GM19240 (cell line): ENCODE results near the gene TIMELESS.
"Not testable (repeated sequence)": the region's sequence is repeated elsewhere in the genome, so short reads cannot be mapped to it uniquely, and the experiment has no call there.

ENCODE experiments used
- DNase-seq: peaks from one replicate; pipeline ENCODE4 v3.0.0; 2011; ENCODE audit warnings: low spot score; ENCODE audit not compliant: insufficient read length

The TIMELESS gene

DNA sequence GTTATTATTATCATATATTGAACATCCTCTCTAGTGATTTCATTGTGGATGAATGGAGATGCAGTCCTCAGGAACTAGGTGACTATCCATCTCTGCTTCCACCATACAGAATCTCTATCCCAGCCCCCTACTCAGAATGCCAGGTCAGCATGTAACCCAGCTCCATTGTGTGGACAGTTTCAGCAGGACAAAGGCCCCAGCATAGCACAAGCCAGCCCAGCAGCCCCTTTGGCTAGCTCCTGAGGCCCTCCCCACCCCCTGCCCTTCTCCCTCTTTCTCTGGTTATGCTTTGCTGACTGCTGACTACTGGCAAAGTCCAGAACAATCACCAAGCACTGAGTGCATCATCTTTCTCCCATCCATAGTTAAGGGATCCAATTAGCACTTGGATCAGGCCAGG, 13.3 kb upstream of the TIMELESS start:
- DNase-seq, result no peak

DNA sequence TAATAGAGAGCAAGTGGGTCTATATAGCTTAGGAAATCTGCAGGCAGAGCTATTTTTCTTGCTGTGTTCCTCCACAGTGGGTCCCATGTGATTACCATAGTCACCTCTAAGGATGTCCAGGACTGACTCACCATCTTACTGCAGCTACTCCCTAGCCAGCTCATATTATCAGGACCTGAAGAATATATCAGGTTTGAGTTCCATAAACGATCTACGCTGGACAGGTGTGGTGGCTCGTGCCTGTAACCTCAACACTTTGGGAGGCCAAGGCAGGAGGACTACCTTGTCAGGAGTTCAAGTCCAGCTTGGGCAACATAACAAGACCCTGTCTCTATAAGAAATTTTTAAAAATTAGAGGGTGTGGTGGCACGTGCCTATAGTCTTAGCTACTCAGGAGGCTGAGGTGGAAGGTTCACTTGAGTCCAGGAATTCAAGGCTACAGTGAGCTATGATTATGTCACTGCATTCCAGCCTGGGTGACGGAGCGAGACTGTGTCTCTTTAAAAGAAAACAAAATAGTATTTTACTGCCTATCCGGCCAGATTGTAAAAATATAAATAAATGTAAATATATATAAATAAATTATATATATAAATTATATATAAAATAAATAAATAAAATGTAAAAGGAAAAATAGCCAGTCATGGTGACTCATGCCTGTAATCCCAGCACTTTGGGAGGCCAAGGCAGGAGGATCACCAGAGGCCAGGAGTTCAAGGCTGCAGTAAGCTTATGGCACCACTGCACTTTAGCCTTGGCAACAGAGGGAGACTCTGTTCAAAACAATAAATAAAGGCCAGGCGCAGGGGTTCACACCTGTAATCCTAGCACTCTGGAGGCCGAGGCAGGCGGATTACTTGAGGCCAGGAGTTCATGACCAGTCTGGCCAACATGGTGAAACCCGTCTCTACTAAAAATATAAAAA, 12.3 kb upstream of the TIMELESS start:
- DNase-seq, result no peak

DNA sequence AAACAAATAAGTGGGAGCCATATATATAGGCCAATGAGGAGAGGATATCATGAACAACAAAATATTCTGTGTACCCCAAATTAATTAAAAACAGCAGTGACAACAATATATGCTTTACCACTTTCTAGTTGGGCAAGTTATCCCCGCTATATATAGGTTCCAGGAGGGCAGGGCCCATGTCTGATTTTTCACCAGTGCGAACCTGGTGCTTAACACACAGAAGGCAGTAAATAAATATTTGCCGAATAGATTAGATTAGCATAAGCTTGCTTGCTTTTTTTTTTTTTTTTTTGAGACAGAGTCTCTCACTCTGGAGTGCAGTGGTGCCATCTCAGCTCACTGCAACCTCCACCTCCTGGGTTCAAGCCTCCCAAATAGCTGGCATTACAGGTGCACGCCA, 8.6 kb upstream of the TIMELESS start:
- no peak for DNase-seq

DNA sequence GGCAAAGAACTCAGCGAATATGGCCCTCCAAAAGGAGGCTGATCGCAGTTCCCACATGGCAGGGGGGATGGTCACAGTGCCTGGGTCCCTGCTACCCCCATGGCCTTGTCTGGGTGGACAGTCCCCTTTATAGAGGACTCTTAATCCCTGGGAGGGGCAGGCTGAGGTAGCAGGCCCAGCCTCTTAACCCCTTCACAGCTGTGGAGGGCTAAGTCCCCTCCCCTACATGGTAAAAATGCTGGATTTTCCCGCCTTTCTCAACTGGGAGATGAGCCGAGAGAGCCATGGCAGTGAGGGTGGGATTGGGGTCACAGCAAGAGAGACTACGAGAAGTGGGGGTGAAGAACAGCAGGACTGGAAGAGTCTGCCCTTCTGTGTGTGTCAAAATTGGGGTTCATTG, 5.3 kb upstream of the TIMELESS start, which contains the start of gene MIP:
Gene MIP, minus strand, starts transcription at position 101 of the 400 bp plus-strand sequence. Its CDS starts 44 bp downstream, at position 57.
- no peak for DNase-seq

DNA sequence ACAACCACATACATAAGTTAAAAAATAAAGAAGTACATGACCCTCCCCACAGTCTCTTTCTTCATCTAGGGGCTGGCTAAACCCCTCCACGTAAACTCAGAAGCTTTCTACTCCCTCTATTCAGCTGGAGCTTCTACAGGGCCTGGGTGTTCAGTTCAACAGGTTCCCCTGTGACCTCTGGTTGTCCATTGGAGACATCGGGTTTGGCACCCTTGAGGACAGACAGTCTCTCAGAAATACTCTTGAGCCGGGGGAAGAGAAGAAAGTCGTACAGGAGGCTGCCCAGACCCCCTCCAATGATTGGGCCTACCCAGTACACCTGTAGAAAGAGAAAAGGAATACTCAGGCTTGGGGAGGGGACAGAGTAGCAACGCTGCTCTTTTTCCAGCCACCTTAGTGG, 1.9 kb upstream of the TIMELESS start:
- no peak for DNase-seq

DNA sequence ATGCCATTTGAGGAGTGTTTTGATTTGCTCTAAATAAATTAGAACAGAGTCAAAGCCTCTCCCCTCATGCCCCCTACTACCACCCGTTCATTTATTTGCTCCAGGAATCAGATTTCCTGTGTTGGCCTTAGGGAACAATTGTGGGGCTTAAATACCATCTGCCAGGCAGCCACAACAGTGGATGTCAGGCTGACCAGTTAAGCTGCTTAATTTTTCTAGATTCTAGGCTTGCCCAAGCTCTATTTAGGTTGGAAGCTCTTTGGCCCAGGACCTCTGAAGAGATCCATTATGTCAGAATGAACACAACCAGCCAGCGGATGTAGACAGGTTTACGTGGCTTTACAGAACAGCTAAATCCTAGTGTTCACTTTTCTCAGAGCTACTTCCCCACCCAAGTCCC, 1.0 kb upstream of the TIMELESS start:
- DNase-seq, result no peak

DNA sequence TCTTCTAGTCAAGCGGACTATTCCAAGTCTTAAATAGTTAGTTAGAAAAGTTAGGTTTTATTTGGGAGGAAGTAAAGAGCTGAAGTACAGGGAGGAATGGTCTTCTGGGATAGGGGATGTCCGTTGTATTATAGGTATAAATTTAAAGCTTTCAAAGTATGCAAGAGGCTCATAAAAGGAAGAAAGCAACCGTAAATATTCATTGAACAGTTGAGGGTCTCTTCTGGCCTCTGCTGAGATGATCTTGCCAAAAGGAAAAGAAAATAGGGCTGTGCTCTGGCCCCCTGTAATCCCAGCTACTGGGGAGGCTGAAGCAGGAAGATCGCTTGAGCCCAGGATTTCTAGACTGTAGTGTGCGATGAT, 377 bp upstream of the TIMELESS start:
- DNase-seq, result no peak

DNA sequence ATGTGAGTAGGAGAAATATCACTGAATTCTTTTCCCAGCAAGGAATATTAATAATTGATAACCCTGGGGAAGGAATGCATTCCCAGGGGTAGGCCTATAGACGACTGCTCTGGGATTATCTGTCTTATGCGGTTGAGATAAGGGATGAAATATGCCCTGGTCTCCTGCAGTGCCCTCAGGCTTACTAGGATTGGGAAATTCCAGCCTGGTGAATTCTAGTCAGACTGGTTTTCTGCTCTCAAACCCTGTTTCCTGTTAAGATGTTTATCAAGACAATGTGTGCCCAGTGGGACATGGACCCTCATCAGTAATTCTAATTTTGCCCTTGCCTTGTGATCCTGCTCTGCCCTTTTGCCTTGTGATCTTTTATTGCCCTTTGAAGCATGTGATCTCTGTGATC, 6.0 kb downstream of the TIMELESS start:
- not testable (repeated sequence) for DNase-seq

DNA sequence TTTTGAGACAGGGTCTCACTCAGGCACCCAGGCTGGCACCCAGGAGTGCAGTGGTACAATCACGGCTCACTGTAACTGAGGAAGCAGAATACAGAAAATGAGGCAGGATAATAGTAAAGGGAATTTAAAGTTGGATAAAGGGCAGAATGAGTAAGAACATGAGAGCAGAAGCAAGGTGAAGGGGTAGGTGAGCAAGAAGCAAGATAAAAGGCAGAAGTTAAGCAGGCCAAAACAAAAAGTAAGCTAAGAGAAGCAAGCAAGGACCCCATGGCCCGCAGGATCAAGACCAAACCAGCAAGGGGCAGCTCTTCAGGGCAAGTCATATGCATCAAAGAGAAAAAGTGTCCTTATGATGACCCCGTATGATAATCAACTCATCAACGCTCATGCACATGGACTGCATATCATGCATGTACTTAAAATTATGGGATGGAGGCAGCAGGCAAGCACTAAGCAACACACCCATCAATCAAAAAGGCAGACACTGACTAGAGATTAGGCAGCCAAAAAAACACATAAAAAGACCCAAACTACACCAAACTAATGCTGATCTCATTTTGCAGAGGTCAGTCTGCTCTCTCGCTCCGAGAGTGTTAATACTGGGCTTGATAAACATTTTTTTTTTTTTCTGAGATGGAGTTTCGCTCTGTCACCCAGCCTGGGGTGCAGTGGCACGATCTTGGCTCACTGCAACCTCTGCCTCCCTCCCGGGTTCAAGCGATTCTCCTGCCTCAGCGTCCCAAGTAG, 11.6 kb downstream of the TIMELESS start:
- no peak for DNase-seq

DNA sequence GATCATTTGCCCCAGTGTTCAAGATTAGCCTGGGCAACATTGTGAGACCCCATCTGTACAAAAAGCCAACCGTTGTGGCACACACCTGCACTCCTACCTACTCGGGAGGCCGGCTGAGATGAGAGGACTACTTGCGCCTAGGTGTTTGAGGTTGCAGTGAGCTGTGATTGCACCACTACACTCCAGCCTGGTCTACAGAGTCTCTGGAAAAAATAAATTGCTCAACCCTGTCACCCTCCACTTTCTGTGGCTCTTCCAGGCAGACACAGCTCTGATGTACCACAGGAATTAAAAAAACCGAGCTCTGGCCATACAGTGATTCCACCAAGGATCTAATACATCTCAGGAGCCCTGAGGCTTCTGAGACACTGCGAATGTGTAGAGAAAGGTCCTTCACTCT, 14.4 kb downstream of the TIMELESS start:
- DNase-seq, result no peak

DNA sequence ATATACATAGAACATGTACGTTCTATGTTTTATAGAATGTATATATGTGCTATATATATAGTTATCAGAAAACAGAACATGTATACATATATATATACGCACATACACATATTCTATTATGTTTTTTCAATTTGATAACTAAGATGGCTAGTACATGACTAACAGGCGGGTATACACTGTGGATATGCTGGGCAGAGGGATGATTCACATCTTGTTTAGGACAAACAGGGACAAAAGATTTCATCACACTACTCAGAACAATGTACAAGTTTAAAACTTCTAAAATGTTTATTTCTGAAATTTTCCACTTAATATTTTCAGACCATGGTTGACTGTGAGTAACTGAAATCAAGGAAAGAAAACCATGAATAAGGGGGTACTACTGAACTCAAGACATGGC, 17.4 kb downstream of the TIMELESS start:
- no peak for DNase-seq

DNA sequence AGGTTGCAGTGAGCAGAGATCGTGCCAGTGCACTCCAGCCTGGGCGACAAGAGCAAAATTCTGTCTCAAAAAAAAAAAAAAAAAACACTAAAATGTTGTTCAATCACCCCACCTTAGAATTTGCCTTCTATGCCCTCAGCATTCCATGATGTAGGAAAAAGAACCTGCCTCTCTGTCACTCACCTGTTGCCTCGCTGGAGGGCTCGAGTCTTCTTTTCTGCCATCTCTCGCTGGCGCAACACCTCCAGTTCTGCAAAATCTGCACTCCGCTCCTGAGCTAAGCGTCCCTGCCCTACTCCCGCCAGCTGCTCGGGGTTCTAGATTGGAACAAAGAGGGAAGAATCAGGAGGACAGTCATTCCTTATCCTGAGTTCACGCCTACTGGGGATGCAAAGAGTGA, 17.9 kb downstream of the TIMELESS start:
- no peak for DNase-seq

DNA sequence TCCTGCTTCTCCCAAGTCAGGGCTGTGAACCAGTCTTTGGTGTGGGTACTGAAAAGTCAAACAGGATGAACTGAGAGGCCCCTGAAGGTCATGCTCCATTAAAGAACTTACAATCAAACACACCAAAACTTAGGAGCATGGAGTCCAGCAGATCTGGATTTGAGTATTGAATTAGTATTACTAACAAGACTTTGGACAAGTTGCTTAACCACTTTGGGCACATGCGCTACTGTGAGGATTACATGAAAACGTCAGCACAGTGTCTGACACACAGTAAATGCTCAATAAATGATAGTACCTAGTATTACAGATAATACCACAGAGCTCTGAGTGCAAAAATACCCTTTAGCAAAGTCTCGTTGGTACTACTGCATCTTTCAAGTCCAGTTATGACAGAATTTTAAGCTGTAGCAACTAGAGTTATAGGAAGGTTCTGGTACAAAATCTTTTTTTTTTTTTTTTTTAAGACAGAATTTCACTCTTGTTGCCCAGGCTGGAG, 23.2 kb downstream of the TIMELESS start:
- DNase-seq, result no peak

DNA sequence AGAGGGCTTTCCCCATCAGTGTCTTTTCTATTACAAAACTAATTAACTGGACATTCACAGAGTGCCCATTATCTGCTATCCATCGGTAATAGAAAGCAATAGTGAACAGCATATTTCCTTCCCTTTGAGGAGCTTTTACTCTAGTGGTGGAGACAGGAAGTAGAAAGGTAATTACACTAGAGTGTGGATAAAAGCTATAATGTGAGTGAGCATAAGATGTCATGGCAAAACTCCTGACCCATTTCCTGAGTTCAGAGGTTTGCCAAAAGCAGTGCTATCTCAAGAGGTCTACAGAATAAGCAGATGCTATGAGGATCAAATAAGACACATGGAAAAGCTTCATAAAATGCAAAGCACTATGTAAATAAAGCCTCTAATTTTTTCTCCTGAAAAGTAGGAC, 24.0 kb downstream of the TIMELESS start:
- DNase-seq, result no peak

DNA sequence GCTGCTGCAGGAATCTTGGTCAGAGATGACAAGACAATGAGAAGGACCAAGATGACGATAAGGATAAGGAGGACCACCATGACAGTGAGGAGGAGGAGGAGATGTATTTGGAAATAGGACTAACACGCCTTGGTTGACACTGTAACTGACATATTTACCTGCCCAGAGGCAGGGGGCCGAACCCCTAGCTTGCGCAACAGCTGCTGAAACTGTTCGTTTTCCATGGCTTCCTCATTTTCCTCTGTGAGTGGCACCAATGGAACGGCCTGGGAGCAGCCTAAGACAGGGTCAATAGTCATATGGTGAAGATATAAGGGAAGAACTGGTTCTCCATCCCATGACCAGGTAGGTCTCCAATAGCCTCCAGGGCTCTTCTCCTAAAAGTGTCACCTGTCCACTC, 28.8 kb downstream of the TIMELESS start:
- no peak for DNase-seq

DNA sequence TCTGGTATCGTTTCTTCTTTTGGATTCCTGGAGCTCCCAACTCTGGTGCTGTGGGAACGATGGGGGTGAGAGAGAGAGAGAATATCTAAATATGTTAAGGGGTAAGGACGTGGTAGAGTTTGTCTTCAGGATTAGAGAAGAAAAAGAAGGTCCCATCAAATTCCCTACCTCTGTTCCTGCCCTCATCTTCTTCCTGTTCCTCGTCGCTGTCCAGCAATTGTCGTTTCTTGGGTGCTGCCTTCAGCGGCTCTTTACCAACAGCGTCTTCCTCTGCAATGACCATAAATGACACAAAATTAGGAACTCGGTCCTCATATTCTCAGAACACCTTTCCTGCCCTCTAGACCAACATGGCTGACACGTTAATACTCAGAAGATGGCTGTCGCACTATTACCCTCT, 31.5 kb downstream of the TIMELESS start:
- no peak for DNase-seq

DNA sequence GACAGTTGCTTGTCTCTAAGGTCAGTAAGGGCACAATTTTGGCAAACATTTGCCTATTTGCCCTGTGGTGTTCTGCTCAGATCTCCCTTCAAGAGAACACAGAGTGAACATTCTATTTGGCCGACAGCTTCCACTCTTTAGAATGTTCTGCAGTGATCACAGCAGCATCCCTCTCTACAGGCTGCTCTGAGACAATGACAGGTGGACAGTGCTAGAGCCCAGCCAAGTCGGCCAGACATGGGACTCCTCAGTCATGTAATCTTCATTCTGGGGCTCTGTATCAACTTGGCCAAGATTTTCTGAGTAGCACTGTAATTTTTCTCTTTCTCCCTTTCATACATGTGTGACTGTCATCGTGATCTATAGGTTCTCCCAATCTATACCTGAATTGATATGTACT, 34.8 kb downstream of the TIMELESS start:
- no peak for DNase-seq

DNA sequence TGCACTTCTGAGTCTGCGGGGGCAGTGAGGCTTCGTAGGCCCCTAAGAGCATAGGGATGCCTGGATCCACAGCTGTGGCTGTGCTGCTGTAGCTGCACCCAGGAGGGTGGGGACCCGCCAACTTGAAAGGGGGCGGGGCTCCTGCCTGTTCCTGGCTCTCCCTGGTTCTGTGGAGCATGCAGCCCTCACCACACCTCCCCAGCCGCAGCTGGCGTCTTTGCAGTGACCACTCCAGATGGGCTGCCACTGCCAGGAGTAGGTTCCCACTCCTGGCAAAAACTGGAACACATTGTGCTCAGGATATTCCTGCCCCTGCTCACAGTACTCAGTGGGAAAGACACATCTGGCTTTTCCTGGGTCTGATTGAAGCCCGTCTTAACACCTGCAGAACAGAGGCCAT, 35.8 kb downstream of the TIMELESS start:
- DNase-seq, result no peak

DNA sequence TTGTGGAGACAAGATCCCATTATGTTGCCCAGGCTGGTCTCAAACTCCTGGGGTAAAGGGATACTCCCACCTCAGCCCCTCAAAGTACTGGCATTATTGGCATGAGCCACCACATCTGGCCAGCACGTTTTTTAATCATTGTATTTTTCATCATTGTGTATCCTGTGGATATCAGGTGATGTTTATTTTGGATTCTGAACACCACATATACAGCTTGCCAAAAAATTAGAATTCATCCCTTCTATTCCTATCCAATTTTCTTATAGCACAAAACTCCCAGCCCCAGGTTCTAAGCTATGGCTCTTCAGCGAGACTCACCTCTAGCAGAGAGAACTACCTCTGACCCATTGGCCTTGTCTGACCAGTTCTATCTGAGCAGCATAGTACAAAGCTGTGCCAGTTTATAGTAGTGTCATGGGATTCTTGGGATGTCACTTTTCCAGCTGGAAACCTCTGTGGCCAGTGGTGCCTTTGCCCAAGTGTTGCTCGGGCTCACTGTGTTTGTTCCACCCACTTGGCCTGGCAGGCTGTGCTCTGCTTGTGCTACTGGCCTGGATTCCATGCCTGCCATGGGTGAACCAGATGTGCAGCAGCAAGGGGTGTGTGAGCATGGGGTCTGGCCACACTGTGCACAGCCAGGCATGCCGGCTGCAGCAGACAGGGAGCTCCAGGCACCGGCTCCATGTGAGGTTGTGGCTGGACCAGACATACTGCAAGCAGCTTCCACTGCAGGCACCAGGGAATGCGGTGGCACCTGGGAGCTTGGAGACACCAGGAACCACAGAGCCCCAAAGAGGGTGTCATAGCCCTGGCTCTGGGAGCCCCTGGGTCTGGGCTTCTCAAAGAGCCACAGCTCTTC, 37.2 kb downstream of the TIMELESS start:
- DNase-seq, result no peak

DNA sequence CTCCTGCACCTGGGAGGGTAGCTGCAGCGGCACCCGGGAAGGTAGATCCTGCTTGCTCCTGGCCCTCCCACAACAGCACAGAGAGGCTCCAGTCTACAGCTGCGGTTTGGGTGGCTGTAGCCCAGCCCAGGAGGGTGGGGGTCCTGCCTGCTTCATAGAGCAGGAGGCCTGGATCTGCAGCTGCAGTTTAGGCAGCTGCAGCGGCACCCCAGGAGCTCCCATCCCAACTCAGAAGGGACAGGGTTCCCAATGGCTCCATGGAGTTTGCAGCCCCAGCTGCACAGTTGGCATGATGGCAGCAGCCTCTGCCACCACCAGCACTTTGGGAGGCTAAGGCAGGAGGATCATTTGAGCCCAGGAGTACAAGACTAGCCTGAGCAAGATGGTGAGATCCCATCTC, 38.5 kb downstream of the TIMELESS start:
- no peak for DNase-seq

DNA sequence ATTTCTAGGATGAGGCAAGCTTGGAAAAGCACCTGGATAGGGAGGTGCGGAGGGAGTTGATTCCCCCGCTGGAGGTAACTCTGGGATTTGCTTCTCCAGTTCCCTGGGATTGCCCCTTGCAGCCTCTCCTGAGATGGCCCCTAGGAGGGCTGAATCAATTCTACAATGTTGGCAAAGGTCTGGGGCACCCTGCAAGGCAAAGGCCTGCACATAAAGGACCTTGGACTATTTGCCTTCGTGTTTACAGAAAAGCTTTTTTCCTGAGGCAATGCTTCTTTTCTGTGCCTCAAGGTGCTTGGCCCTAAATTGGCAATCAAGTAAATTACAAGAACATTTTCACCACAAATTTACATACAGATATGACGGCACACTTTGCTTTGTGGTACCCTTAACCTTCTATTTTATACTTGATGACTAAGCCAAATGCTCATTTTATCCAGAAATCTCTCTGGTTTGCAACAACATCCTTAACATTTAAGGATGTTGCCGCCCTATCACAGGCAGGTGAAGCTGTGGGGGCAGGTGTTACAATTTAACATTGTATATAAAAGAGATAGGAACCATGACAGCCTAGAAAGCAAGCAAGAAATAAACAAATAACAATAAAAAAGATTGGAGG, 40.3 kb downstream of the TIMELESS start:
- DNase-seq, result no peak
